GM15510 (cell line): Measurements from ENCODE around the gene VPS35L.

Source experiments
- POLR2A ChIP-seq: IDR thresholded peaks from 3 replicates; pipeline ENCODE4 v1.6.1; 2011; ENCODE audit warnings: borderline replicate concordance; ENCODE audit not compliant: insufficient read length; ENCODE audit errors: extremely low read depth

Gene VPS35L

GRCh38 chr16:19524356-19524615 lies 31.2 kb upstream of the VPS35L start:
- no peak for TF ChIP-seq POLR2A

DNA sequence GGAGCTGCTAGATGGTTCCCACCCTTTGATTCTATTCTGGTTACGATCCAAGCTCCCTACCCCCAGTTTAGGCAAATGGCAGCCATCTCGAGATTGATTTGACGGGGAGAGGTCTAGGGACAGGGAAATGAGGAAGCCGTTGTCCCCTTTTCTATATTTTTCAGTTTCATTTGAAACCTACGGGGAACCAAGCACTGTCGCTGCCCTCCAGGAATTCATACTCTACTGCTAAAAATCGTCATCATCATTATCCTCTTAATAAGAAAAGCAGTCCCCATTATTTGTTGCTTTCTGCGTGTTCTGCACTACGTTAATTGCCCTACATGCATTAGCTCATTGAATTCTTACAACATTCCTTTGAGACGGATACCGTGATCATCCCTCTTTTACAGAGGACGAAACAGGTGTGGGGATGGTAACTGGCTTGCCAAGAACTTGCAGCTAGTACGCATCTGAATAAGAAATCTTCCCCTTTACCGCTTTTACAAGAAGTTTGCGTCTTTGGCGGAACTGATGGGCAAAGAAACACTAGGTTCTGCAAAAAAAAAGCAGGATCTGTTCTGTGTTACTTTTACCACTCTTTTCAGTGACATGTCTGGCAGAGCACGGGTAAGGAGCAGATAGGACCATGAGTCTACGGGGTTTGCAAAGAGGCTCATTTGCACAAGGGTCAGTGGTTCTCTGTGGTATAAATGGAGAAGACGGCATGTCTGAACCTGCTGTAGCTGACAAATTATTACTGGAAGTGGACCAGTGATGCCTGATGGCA lies 30.7 kb upstream of the VPS35L start:
- TF ChIP-seq POLR2A, result no peak

- no peak for TF ChIP-seq POLR2A
Measured at GRCh38 chr16:19525385-19525723, 30.1 kb upstream of the VPS35L start.

- TF ChIP-seq POLR2A, result no peak
Measured at GRCh38 chr16:19527161-19527560, 28.3 kb upstream of the VPS35L start.

GRCh38 chr16:19528666-19529065 lies 26.8 kb upstream of the VPS35L start:
- TF ChIP-seq POLR2A, result no peak

- no peak for TF ChIP-seq POLR2A
Measured at GRCh38 chr16:19532601-19533000, 22.9 kb upstream of the VPS35L start.

GRCh38 chr16:19540241-19540970 lies 15.1 kb upstream of the VPS35L start:
- no peak for TF ChIP-seq POLR2A

DNA sequence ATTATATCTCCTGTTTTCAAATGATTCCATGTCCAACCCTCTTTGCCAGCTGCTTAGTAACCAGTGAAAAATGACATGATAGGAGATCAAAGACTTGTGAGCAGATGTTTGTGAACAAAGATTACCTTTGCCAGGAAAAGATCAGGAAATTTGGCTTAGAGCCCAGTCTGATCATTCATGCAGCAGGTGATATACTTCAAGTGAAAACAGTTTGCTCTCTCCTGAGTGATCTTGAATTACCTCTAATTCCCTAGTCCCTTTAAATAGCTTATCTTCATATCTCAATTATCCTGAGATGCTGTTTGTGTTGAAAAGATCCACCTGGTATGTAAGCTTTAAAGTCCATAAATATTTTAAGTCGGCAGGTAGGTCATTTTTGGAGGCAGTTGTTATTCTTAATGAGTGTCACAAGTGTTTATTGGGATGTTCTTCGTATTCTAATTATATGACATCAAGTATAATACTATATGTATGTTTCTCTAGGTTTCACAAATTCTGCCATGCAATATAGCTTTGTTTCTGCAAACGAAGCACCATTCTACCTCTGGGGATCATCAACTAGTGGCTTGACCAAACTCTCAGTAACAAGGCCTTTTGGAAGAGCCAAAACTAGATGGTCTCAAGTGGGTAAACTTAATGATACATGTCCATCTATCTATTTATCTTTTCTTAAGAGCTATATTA lies 13.2 kb upstream of the VPS35L start:
- TF ChIP-seq POLR2A, result no peak

DNA sequence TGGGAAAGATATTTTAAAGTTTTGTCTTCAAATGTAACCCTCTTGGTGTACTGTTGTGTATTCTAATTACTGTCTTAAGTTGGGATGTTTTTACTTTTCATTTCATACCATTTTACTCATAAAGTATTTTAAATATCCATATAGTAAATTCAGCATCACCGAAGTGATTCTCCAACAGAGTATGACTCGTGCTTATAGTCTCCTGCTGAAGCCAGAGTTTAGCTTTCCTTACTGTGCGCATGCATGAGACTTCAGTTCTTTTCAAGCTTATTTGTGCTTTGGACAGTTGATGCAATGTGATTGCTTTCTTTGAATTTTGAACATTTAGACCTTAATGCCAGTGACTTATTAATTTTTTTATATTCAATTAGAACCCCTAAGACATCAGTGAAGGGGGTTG lies 7.4 kb upstream of the VPS35L start:
- TF ChIP-seq POLR2A, result no peak

DNA sequence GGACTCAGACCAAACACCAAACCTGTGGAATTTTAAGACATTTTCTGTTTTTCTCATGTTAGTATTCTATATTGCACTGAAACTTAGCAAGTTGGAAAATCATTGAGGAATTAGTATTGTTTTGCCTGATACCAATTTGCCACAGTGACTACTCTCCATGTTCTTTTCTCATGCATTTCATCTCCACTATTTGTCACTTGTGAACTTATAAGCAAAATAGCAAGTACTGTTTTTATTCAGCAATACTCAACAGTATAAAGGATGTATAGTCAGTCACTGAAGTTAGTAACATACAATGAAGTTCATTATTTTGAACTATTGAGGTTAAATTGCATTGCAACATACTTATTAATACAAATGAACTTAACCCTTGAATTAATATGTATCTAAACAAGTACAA lies 5.8 kb upstream of the VPS35L start:
- TF ChIP-seq POLR2A, result no peak

DNA sequence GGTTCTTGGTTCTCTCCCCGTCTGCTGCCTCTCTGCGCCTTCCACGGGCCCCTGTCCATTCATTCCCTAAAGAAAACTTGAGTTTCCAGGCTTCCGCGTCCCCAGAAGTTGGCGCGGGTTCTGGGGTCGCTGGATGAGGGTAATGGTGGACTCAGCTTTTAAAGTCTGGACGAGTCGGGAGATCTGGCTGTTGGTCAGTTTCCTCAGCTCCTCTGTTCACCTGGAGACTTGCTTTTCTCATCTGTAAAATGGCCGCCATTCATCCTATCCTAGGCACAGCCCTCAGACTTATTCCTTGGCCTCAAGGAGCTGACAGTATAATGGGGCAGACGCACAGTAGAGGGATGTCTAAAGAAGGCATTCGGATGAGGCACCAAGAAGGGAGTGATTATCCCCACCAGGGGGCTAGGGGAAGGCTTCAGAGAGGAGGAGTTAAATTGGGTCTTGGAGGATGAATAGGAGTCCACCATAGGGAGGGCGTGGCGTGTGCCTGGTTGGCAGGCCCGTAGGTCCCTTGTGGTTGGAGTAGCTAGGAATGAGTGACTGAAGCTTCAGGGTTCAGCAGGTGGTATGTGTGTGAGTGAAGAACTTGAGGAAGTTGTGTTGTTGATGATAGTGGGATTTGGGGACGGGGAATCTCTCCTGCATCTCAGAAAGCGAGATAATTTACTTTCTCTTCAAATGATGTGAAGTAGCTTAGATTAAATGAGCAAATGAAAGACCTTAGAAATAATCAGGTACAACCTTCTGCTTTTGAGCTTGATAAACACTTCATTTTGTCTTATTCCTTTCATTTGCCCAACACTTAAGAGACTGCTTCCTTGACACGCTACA lies 652 bp downstream of the VPS35L start:
- TF ChIP-seq POLR2A, result no peak

- no peak for TF ChIP-seq POLR2A
Measured at GRCh38 chr16:19559242-19559910, 3.9 kb downstream of the VPS35L start.

DNA sequence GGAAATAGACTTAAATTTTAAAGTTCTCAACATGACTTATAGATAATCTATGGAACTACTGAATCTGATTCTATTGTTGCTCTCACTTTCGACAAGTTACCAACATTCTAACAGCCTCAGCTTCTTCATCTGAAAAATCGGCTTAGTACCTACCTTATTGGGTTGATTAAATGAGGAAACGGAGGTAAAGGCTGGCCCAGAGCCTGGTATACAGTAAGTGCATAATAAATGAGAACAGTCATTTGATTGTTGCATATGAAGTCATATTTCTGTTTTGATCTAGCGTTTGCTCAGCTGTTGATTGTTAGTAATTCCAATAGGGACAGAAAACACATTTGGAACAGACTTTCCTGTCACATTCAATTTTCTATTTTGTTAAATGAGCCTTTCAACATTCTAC lies 4.6 kb downstream of the VPS35L start:
- TF ChIP-seq POLR2A, result no peak

GRCh38 chr16:19563377-19563776 lies 7.9 kb downstream of the VPS35L start:
- no peak for TF ChIP-seq POLR2A

DNA sequence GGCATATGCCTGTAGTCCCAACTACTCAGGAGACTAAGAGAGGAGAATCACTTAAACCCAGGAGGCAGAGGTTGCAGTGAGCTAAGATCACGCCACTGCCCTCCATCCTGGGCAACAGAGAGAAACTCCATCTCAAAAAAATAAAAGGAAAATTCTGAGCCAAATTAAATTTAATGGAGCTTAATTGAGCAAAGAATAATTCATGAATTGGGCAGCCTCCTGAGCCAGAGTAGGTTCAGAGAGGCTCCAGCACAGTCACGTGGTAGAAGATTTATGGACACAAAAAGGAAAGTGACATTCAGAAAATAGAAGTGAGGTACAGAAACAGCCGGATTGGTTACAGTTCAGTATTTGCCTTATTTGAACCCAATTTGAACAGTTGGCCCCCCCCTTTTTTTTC lies 10.9 kb downstream of the VPS35L start:
- no peak for TF ChIP-seq POLR2A

DNA sequence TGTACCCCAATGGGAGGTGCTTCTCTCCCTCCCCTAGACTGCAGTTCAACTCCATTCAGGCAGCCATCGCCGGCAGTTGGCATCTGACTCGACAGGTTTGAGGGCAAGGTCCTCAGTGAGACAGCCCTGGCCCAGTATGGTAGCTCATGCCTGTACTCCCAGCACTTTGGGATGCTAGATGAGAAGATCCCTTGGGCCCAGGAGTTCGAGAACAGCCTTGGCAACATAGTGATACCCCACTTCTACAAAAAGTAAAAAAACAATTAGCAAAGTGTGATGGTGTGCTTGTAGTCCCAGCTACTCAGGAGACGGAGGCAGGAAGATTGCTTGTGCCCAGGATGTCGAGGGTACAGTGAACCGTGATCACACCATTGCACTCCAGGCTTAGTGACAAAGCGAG lies 12.1 kb downstream of the VPS35L start:
- TF ChIP-seq POLR2A, result no peak

DNA sequence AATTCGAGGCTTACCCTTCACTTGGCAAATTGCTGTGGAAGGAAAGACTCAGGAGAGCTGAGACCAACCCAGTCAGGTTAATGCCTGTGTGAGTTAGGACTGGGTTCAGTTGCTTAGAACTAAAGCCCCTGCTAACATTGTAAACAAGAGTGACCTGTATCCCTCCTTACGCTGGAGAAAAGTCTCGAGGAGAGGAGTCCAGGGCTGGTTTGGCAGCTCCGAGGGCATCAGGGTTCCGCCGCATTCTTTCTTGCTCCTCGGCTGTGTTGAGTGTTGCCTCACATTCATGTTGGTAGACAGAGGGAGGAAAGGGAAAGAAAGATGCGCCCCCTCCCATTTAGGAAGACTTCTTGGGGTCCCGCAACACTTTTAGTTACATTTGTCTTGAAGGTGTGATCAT lies 18.5 kb downstream of the VPS35L start:
- TF ChIP-seq POLR2A, result no peak
